ENCODE measurements around the gene CELSR2. TPM values are rescaled to one million over a fixed set of nuclear protein-coding genes. Genes with fewer than 3 reads are reported as not detected.

The CELSR2 gene
- total RNA-seq, 1 donor from 2014 or later, result 6.3 TPM

DNA sequence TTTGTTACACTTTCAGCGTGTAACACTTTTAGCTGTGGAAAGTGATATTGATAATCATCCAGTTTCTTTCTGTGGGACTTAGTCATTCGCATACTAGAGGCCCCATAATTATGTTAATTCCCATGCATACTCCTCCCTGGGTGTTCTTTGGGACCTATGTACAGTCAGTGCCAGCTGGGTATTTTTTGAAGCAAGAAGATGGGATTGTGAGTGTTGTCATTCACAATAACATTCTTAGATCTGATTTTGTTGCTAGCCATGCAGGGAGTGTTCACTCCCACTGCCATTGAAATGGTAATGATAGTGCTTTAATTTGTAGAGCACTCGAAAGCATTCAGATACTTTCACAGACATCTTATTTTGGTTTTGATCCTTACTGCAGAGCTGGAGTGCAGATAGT is 24.0 kb upstream of the CELSR2 start:
- DNase-seq (no peak), ATAC-seq (ENCODE audit: poor library complexity) (no peak)
- intact Hi-C loops (cut with DNase I), result no loop called here

DNA sequence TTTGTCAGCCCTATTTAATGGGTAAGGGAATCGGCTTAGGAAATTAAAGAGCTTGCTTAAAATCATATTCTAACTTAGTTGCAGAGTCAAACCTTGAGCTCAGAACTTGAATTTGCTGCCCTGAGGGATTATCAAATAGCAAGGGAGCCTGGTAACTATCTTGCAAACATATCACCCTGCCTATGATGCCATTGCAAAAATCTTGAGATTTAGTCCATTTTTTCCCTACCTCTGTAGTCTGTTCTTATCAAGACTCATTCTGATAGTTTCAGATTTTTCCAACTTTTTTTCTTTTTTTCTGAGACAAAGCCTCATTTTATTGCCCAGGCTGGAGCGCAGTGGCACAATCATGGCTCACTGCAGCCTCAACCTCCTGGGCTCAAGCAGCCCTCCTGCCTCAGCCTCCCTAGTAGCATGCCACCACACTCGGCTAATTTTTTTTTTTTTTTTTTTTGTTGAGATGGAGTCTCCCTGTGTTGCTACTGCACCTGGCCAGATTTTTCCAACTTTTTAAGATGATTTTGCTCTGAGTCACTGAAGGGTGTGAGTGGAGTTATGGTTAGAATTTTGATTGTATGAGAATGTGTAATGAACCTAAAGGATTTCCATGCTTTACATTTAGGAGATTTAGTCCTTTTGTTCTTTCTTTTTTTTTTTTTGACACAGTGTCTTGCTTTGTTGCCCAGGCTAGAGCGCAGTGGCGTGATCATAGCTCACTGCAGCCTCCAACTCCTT is 23.5 kb upstream of the CELSR2 start:
- intact Hi-C loops (cut with DNase I), result no loop called here
- DNase-seq (no peak), ATAC-seq (ENCODE audit: poor library complexity) (no peak)

- ATAC-seq (ENCODE audit: poor library complexity), result no peak
- intact Hi-C loops (cut with DNase I), result no loop called here
- DNase-seq, result no peak
Measured at GRCh38 chr1:109228167-109228566, 21.2 kb upstream of the CELSR2 start.

DNA sequence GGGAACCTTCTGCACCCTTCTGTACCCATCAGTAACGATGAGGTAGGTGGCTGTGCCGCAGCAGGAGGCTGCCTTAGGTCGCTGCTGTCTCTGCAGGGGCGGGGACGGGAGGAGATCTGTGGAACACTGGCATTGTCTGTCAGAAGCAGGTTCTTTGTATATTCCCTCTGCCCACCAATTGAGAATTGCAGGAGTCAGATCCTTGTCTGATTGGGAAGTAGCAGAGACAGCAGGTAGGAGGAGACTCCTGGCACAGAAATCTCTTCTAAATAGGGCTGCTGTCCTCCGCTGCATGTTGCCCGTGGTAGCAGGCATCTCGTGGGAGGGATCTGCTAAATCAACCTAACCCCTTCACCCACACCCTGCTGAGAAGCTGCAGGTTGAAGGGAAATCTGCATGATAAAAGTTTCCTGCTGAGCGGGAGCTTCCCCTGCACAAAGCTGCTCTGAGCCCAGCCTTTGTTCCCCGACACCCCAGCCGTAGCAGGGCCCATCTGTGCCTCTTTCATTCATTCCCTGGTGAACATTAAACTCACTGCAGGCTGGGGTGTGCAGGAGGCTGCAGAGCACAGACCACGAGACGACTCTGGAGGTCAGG is 19.7 kb upstream of the CELSR2 start:
- DNase-seq, result no peak
- intact Hi-C loops (cut with DNase I), result no loop called here
- no peak for ATAC-seq (ENCODE audit: poor library complexity)

GRCh38 chr1:109231066-109231465 is 18.3 kb upstream of the CELSR2 start:
- DNase-seq (no peak), ATAC-seq (ENCODE audit: poor library complexity) (no peak)
- intact Hi-C loops (cut with DNase I), result no loop called here

DNA sequence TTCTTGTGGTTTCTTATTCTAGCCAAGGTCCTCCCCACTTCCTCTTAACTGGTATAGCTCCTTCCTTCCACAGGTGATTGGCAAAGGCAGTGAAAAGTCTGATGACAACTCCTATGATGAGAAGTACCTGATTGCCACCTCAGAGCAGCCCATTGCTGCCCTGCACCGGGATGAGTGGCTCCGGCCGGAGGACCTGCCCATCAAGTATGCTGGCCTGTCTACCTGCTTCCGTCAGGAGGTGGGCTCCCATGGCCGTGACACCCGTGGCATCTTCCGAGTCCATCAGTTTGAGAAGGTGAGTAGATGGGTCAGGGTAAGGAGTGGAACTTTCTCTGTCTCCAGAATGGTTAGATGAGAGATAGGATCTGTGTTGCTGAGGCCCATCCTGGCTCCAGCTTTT is 14.2 kb upstream of the CELSR2 start:
- ATAC-seq (ENCODE audit: poor library complexity), result no peak
- DNase-seq, result no peak
- intact Hi-C loops (cut with DNase I), result no loop called here

DNA sequence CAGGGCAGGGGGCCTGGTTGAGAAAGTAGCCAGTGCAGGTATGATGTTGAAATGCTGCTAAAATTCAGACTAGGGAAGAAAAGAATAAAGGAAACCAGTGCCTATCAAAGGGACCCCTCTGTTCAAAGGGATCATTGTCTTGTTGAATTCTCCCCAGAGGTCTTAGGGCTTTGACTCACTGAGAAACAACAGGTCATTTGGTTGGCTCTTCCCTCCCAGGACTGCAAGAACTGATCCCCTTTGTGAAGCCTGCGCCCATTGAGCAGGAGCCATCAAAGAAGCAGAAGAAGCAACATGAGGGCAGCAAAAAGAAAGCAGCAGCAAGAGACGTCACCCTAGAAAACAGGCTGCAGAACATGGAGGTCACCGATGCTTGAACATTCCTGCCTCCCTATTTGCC is 11.8 kb upstream of the CELSR2 start:
- DNase-seq (no peak), ATAC-seq (ENCODE audit: poor library complexity) (no peak)
- intact Hi-C loops (cut with DNase I), result no loop called here

- ATAC-seq (ENCODE audit: poor library complexity) (no peak), DNase-seq (no peak)
- intact Hi-C loops (cut with DNase I), result no loop called here
Measured at GRCh38 chr1:109238382-109238781, 11.0 kb upstream of the CELSR2 start.

GRCh38 chr1:109239047-109239408 is 10.3 kb upstream of the CELSR2 start:
- ATAC-seq (ENCODE audit: poor library complexity), result no peak
- intact Hi-C loops (cut with DNase I), result no loop called here
- no peak for DNase-seq

DNA sequence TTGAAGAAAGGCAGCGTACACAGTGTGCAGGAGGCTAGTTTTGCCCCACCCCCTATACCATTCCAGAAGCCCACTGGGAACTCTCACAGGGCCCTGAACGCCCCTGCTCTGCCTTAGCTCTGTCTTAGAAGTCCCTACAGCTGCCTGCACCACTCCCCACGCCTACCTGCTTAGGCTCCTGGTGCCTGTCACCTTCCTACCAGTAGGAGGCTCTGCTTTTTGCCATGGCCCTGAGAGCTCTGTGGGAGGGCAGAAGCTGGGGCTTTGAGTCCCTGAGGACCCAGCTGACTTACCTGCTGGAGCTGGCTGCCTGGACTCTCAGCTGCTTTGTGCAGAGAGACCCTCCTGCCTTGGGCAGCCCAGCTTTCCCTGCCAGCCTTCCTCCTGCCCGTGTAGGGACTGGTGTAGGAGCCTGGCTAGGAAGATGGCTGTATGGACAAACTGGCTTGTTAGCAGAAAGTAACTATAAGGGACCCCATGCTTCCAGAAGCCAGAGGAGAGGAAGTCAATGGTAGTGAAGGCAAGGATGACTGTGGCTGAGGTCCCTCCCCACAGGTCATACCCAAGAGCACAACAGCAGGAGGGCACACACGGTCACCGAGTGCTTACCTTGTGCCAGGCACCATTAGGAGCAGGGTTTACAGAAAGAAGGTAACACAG is 9.8 kb upstream of the CELSR2 start:
- DNase-seq, result no peak
- intact Hi-C loops (cut with DNase I), result no loop called here
- ATAC-seq (ENCODE audit: poor library complexity), result peak; percentile 34

DNA sequence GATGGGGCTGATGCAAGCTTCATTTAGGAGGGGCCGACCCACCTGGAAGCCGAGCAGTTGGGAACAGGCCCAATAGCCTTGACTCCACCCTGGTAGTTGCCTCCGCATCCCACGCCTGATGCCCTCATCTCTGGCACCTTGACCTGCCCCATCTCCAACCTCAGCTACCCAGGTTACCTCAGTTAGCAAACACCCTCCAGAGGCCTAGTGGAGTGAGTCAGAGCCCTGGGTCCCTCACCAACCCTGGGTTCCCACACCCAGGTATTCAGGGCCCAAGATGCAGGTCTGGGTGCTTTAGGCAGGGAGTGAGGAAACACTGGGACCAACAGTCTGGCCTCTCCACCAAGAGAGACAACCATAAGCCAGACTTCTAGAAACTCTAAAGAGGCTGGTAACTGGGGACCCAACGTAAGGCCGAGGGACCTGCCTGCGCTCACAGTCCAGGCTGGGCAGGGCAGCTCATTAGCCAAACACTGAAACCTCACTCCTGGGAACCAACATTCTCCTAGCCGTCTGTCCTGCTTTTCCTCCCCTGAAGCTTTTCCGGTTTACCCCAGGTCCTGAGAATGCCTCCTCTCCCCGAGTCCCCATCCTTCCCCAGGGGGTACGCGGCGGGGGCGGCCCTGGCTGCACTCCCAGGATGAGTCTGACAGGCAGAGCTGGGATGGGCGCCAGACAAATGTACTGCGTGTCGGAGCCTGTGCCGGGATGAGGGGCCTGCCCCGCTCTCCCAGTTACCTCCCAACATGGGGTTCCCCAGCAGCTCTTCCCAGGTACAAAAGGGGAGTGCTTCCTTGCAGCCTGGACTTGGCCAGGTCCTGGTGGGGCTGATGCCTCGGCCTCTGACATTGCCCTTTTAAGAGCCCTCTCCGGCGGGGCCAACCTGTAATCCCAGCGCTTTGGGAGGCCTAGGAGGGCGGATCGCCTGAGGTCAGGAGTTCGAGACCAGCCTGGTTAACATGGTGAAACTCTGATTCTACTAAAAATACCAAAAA is 8.9 kb upstream of the CELSR2 start:
- intact Hi-C loops (cut with DNase I), result no loop called here
- ATAC-seq (ENCODE audit: poor library complexity) (peak; percentile 54), DNase-seq (peak; percentile 83)

- ATAC-seq (ENCODE audit: poor library complexity) (no peak), DNase-seq (no peak)
- intact Hi-C loops (cut with DNase I), result no loop called here
Measured at GRCh38 chr1:109241344-109241743, 8.0 kb upstream of the CELSR2 start.

GRCh38 chr1:109241841-109242345 is 7.4 kb upstream of the CELSR2 start:
- intact Hi-C loops (cut with DNase I), result no loop called here
- DNase-seq (no peak), ATAC-seq (ENCODE audit: poor library complexity) (no peak)

- DNase-seq (no peak), ATAC-seq (ENCODE audit: poor library complexity) (peak; percentile 28)
- intact Hi-C loops (cut with DNase I), result no loop called here
Measured at GRCh38 chr1:109242387-109242786, 7.0 kb upstream of the CELSR2 start.

DNA sequence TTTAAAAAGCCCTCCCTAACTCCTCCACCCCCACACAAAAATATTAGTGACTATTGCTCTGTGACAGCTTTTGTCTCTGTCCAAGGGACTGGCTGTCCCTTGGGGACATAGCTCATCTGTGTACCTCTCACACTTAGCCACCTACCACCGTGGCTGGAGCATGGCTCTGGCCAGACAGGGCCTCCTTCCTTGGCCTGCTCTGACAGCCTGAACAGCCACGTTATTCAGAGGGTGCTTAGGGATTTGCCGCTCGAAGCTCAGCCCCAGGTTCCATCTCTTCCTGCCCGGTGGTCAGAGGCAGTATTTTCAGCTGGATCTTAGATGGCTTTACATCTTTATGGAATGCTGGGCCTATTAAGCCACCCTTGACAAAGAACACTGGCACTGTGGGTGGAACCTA is 6.1 kb upstream of the CELSR2 start:
- ATAC-seq (ENCODE audit: poor library complexity), result no peak
- intact Hi-C loops (cut with DNase I), result no loop called here

DNA sequence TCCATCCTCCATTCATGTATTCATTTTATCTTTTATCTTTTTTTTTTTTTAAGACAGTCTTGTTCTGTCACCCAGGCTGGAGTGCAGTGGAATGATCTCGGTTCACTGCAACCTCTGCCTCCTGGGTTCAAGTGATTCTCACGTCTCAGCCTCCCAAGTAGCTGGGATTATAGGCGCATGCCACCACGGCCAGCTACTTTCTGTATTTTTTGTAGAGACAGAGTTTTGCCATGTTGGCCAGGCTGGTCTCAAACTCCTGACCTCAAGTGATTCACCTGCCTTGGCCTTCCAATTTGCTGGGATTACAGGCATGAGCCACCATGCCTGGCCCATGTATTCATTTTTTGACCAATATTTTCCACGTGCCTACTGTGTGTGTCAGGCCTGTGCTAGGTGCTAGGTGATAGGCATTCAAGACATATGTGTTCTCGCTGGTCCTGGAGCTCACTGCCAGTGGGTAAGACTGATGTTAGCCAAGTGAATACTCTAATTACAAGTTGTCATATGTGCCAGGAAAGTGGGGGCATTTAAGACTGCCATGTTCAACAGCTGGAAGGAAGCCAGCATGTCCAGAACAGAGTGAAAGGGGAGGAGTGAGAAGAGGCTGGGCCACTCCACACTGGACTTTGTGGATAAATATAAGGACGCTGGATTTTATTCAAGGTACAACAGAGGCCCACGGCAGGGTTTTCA is 5.3 kb upstream of the CELSR2 start:
- ATAC-seq (ENCODE audit: poor library complexity) (no peak), DNase-seq (no peak)
- intact Hi-C loops (cut with DNase I), result no loop called here

More for the DNA sequence above, 6.1 kb upstream of the CELSR2 start:
- DNase-seq, result no peak

- ATAC-seq (ENCODE audit: poor library complexity) (no peak), DNase-seq (no peak)
- intact Hi-C loops (cut with DNase I), result no loop called here
Measured at GRCh38 chr1:109246141-109246551, 3.2 kb upstream of the CELSR2 start.

All from Right ventricle myocardium superior (tissue), 1 donor.